ENCODE data around the gene CIAO2A. TPM values are rescaled to one million over a fixed set of nuclear protein-coding genes. Genes with fewer than 3 reads are reported as not detected.

Gene CIAO2A
- total RNA-seq, 1 experiment from 2014 or later, result 73.2 TPM

DNA sequence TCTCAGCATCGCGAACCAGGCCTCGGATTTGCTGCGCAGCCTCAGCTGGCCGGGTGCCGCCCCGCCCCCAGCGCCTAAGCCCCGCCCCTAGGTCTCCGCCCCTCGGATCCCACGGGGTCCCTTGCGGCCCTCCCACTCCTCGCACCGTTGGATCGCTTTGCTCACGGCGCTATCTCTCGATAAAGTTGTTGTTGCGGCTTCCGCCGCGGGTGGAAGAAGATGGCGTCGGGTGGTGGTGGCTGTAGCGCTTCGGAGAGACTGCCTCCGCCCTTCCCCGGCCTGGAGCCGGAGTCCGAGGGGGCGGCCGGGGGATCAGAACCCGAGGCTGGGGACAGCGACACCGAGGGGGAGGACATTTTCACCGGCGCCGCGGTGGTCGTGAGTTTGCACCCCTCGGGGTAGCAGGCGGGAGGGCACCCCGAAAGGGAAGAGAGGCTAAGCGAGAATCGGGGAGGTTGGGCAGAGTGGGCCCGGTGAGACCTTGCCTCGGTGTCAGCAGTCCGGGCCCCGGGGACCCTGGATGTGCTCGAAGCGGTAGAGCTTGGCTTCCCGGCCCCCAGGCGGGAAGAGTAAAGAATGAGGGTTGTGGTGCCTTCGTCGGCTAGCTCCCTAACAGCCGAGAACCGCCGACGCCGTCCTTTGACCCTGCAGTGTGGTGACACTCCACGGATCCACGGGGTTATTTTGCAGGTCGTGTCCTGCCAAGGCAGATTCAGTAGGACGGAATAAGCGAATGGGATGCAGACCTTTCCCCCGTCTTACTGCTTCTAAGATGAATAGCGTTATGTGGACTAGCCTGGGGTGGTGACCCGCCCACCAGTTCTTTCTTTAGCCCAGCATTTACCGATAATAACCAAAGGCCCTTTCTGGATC lies 2.4 kb upstream of the CIAO2A start, which contains the start of gene SNX1:
TSS of gene SNX1 (plus strand) at position 188 of the 873 bp plus-strand sequence. CDS start at position 220, 32 bp downstream.
- BruUV-seq (replicated peaks), result TSS peak; percentile 32
- Mint-ChIP-seq H3K4me3 (ENCODE audit: low read depth, unreplicated experiment) (peak within 1 kb of the TSS; percentile 88), H3K27me3 (ENCODE audit: unreplicated experiment) (no peaks in the 10 kb centered on the region), H3K27ac (ENCODE audit: unreplicated experiment) (peak within 1 kb of the TSS; percentile 87), H3K4me1 (ENCODE audit: low read depth, unreplicated experiment) (peaks cover 30% of the 10 kb centered on the region), H3K9me3 (ENCODE audit: low read depth, unreplicated experiment) (no peaks in the 10 kb centered on the region), H3K36me3 (ENCODE audit: insufficient read depth, unreplicated experiment) (peaks cover 44% of the 10 kb centered on the region)
- CTCF ChIA-PET, result interaction anchor here (0.5 to 1.5 kb wide), 3 partner anchors 57 to 593 kb away, joined by 3 to 11 read pairs (median 5); no protein-coding TSS in a partner anchor
- intact Hi-C loops (cut with micrococcal nuclease; ENCODE audit: unreplicated experiment), result loop anchor here (10.0 kb wide), 1 partner anchor 59 kb away; the partner anchor contains the start of gene SNX22
- peak; percentile 96 for DNase-seq
- TF ChIP-seq, protein P1, sequence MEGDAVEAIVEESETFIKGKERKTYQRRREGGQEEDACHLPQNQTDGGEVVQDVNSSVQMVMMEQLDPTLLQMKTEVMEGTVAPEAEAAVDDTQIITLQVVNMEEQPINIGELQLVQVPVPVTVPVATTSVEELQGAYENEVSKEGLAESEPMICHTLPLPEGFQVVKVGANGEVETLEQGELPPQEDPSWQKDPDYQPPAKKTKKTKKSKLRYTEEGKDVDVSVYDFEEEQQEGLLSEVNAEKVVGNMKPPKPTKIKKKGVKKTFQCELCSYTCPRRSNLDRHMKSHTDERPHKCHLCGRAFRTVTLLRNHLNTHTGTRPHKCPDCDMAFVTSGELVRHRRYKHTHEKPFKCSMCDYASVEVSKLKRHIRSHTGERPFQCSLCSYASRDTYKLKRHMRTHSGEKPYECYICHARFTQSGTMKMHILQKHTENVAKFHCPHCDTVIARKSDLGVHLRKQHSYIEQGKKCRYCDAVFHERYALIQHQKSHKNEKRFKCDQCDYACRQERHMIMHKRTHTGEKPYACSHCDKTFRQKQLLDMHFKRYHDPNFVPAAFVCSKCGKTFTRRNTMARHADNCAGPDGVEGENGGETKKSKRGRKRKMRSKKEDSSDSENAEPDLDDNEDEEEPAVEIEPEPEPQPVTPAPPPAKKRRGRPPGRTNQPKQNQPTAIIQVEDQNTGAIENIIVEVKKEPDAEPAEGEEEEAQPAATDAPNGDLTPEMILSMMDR (IDR thresholded peaks at IDR 0.05; ENCODE audit: unreplicated experiment), result no peak

DNA sequence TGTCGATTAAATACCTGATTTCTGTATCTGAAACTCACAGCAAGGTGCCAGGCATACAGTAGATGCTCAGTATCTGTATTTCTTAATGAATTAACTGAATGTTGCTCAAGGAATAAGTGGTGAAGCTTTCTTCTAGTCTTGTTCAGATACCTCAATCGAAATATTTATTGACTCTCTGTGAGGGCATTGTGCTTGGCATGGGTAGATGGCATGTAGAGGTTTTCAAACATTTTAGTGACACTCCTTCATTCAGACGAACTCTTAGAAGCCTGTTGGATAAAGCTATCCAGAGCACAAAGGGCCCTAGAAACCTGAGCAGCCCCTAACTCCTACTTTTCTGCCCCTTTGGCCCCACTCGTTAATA lies 1.8 kb upstream of the CIAO2A start:
- CTCF ChIA-PET, result interaction anchor here (0.6 to 1.5 kb wide), 2 partner anchors 58 to 271 kb away, joined by 3 to 11 read pairs; no protein-coding TSS in a partner anchor
- Mint-ChIP-seq H3K27me3 (ENCODE audit: unreplicated experiment) (no peaks in the 10 kb centered on the region), H3K4me1 (ENCODE audit: low read depth, unreplicated experiment) (peaks cover 30% of the 10 kb centered on the region), H3K4me3 (ENCODE audit: low read depth, unreplicated experiment) (peak overlapping the region; percentile 88), H3K27ac (ENCODE audit: unreplicated experiment) (peak overlapping the region; percentile 87), H3K9me3 (ENCODE audit: low read depth, unreplicated experiment) (no peaks in the 10 kb centered on the region), H3K36me3 (ENCODE audit: insufficient read depth, unreplicated experiment) (peaks cover 44% of the 10 kb centered on the region)
- no peak for DNase-seq
- TF ChIP-seq, protein P1 (IDR thresholded peaks at IDR 0.05; ENCODE audit: unreplicated experiment), result no peak
- intact Hi-C loops (cut with micrococcal nuclease; ENCODE audit: unreplicated experiment), result loop anchor here (10.0 kb wide), 1 partner anchor 59 kb away; the partner anchor contains the start of gene SNX22
- BruUV-seq (replicated peaks), result no TSS peak

- BruUV-seq (replicated peaks), result TSS peak; percentile 72
- H3K9me3 Mint-ChIP-seq (ENCODE audit: low read depth, unreplicated experiment), result no peaks in the 10 kb centered on the region
- H3K27me3 Mint-ChIP-seq (ENCODE audit: unreplicated experiment), result no peaks in the 10 kb centered on the region
- intact Hi-C loops (cut with micrococcal nuclease; ENCODE audit: unreplicated experiment), result loop anchor here (10.0 kb wide), 1 partner anchor 62 kb away; the partner anchor contains the start of gene SNX22
- TF ChIP-seq, protein P1 (IDR thresholded peaks at IDR 0.05; ENCODE audit: unreplicated experiment), result no peak
- H3K4me3 Mint-ChIP-seq (ENCODE audit: low read depth, unreplicated experiment), result peak overlapping the region; percentile 88
- H3K4me1 Mint-ChIP-seq (ENCODE audit: low read depth, unreplicated experiment), result peaks cover 26% of the 10 kb centered on the region
- H3K27ac Mint-ChIP-seq (ENCODE audit: unreplicated experiment), result peak overlapping the region; percentile 87
- peak; percentile 53 for DNase-seq
- peaks cover 48% of the 10 kb centered on the region for H3K36me3 Mint-ChIP-seq (ENCODE audit: insufficient read depth, unreplicated experiment)
- CTCF ChIA-PET, result interaction anchor here (0.6 to 1.7 kb wide), 13 partner anchors 12 to 626 kb away, joined by 3 to 10 read pairs (median 4); partner anchors contain the start of genes CSNK1G1 and PPIB
These were observed 593 bp downstream of the CIAO2A start for GRCh38 chr15:64092864-64093626.

Measured in Calu3 (cell line).